Central memory CD8-positive, alpha-beta T cell (primary cell): ENCODE measurements around the gene CFAP100.
A peak's percentile ranks its signal among the peaks of the same experiment; 100 is the strongest.

Experiments used
- ATAC-seq: fragments of 150-1000 bp; cut with Tn5 transposase; replicated peaks from 2 replicates; pipeline ENCODE4 v1.10.0; 2022; ENCODE audit warnings: mild to moderate bottlenecking, moderate FRiP score, moderate number of reproducible peaks; ENCODE audit not compliant: poor library complexity, severe bottlenecking; ENCODE audit errors: extremely low read depth
- DNase-seq, 2 donors: peaks; one replicate each; pipeline ENCODE4 v3.0.0; 2021; ENCODE audit warnings: low spot score in 2 of 2
- H3K27ac Mint-ChIP-seq: one replicate; pipeline ENCODE4 v1.8.0; 2022; ENCODE audit warnings: low read depth, mild to moderate bottlenecking, moderate library complexity, mixed read lengths
- H3K27me3 Mint-ChIP-seq: one replicate; pipeline ENCODE4 v1.8.0; 2022; ENCODE audit warnings: mixed read lengths
- H3K36me3 Mint-ChIP-seq: one replicate; pipeline ENCODE4 v1.8.0; 2022; ENCODE audit warnings: mild to moderate bottlenecking, moderate library complexity, mixed read lengths; ENCODE audit not compliant: insufficient read depth
- H3K4me1 Mint-ChIP-seq: one replicate; pipeline ENCODE4 v1.8.0; 2022; ENCODE audit warnings: mixed read lengths
- H3K4me3 Mint-ChIP-seq: one replicate; pipeline ENCODE4 v1.8.0; 2022; ENCODE audit warnings: mild to moderate bottlenecking, moderate library complexity, mixed read lengths
- H3K9me3 Mint-ChIP-seq: one replicate; pipeline ENCODE4 v1.8.0; 2022; ENCODE audit warnings: mixed read lengths

Gene CFAP100

GRCh38 chr3:126441256-126441880 lies 46.7 kb downstream of the CFAP100 start:
- H3K27me3 Mint-ChIP-seq, result no peaks in the 10 kb centered on the region
- H3K4me3 Mint-ChIP-seq, result no peak overlapping the region
- no peaks in the 10 kb centered on the region for H3K4me1 Mint-ChIP-seq
- DNase-seq (no peak), ATAC-seq (no peak)
- no peaks in the 10 kb centered on the region for H3K9me3 Mint-ChIP-seq
- H3K36me3 Mint-ChIP-seq, result peaks cover 21% of the 10 kb centered on the region
- no peak overlapping the region for H3K27ac Mint-ChIP-seq

GRCh38 chr3:126442094-126442855 lies 47.6 kb downstream of the CFAP100 start:
- ATAC-seq, result no peak
- Mint-ChIP-seq H3K4me1 (peaks cover 5% of the 10 kb centered on the region), H3K9me3 (no peaks in the 10 kb centered on the region), H3K27me3 (no peaks in the 10 kb centered on the region), H3K4me3 (no peak overlapping the region), H3K36me3 (peaks cover 20% of the 10 kb centered on the region), H3K27ac (no peak overlapping the region)
- no peak for DNase-seq

- Mint-ChIP-seq H3K36me3 (peaks cover 17% of the 10 kb centered on the region), H3K4me1 (peaks cover 11% of the 10 kb centered on the region), H3K4me3 (no peak overlapping the region), H3K27ac (no peak overlapping the region), H3K27me3 (no peaks in the 10 kb centered on the region), H3K9me3 (no peaks in the 10 kb centered on the region)
- ATAC-seq (no peak), DNase-seq (no peak)
Observed at GRCh38 chr3:126442856-126443242, 48.1 kb downstream of the CFAP100 start.

GRCh38 chr3:126445506-126445905 lies 50.8 kb downstream of the CFAP100 start:
- Mint-ChIP-seq H3K27ac (no peak overlapping the region), H3K27me3 (no peaks in the 10 kb centered on the region), H3K4me3 (no peak overlapping the region), H3K36me3 (peaks cover 13% of the 10 kb centered on the region), H3K4me1 (peaks cover 18% of the 10 kb centered on the region), H3K9me3 (no peaks in the 10 kb centered on the region)
- ATAC-seq (no peak), DNase-seq (no peak)

GRCh38 chr3:126446301-126446700 lies 51.6 kb downstream of the CFAP100 start:
- Mint-ChIP-seq H3K4me3 (no peak overlapping the region), H3K4me1 (peaks cover 18% of the 10 kb centered on the region), H3K9me3 (no peaks in the 10 kb centered on the region), H3K27me3 (no peaks in the 10 kb centered on the region), H3K27ac (no peak overlapping the region), H3K36me3 (peaks cover 15% of the 10 kb centered on the region)
- no peak for ATAC-seq
- DNase-seq, result no peak

- no peak overlapping the region for H3K4me3 Mint-ChIP-seq
- ATAC-seq (no peak), DNase-seq (no peak)
- H3K9me3 Mint-ChIP-seq, result no peaks in the 10 kb centered on the region
- no peak overlapping the region for H3K27ac Mint-ChIP-seq
- peaks cover 20% of the 10 kb centered on the region for H3K36me3 Mint-ChIP-seq
- H3K27me3 Mint-ChIP-seq, result no peaks in the 10 kb centered on the region
- peaks cover 23% of the 10 kb centered on the region for H3K4me1 Mint-ChIP-seq
Observed at GRCh38 chr3:126446791-126447190, 52.1 kb downstream of the CFAP100 start.

GRCh38 chr3:126447456-126448106 lies 52.9 kb downstream of the CFAP100 start:
- ATAC-seq, result no peak
- Mint-ChIP-seq H3K9me3 (no peaks in the 10 kb centered on the region), H3K4me1 (peaks cover 31% of the 10 kb centered on the region), H3K27me3 (no peaks in the 10 kb centered on the region), H3K27ac (no peak overlapping the region), H3K36me3 (peaks cover 22% of the 10 kb centered on the region), H3K4me3 (no peak overlapping the region)
- DNase-seq, result no peak

- Mint-ChIP-seq H3K36me3 (peaks cover 22% of the 10 kb centered on the region), H3K4me1 (peaks cover 32% of the 10 kb centered on the region), H3K4me3 (no peak overlapping the region), H3K27me3 (no peaks in the 10 kb centered on the region), H3K9me3 (no peaks in the 10 kb centered on the region), H3K27ac (no peak overlapping the region)
- ATAC-seq (no peak), DNase-seq (no peak)
Observed at GRCh38 chr3:126448136-126448892, 53.6 kb downstream of the CFAP100 start.

- H3K4me1 Mint-ChIP-seq, result peaks cover 32% of the 10 kb centered on the region
- no peak for ATAC-seq
Observed at GRCh38 chr3:126448893-126449180, 54.1 kb downstream of the CFAP100 start.

GRCh38 chr3:126449621-126450051 lies 54.9 kb downstream of the CFAP100 start:
- Mint-ChIP-seq H3K4me1 (peaks cover 32% of the 10 kb centered on the region), H3K4me3 (no peak overlapping the region), H3K27me3 (no peaks in the 10 kb centered on the region), H3K9me3 (no peaks in the 10 kb centered on the region), H3K36me3 (peaks cover 26% of the 10 kb centered on the region), H3K27ac (no peak overlapping the region)
- DNase-seq (no peak), ATAC-seq (no peak)

More at GRCh38 chr3:126448893-126449180, 54.1 kb downstream of the CFAP100 start:
- Mint-ChIP-seq H3K36me3 (peaks cover 22% of the 10 kb centered on the region), H3K9me3 (no peaks in the 10 kb centered on the region), H3K27ac (no peak overlapping the region), H3K4me3 (no peak overlapping the region), H3K27me3 (no peaks in the 10 kb centered on the region)
- no peak for DNase-seq

GRCh38 chr3:126450219-126450618 lies 55.5 kb downstream of the CFAP100 start:
- no peak for DNase-seq
- Mint-ChIP-seq H3K9me3 (no peaks in the 10 kb centered on the region), H3K4me1 (peaks cover 34% of the 10 kb centered on the region), H3K27me3 (no peaks in the 10 kb centered on the region), H3K4me3 (no peak overlapping the region), H3K27ac (no peak overlapping the region), H3K36me3 (peaks cover 31% of the 10 kb centered on the region)
- no peak for ATAC-seq

GRCh38 chr3:126450744-126451143 lies 56.0 kb downstream of the CFAP100 start:
- ATAC-seq, result no peak
- peaks cover 34% of the 10 kb centered on the region for H3K36me3 Mint-ChIP-seq

More at GRCh38 chr3:126450744-126451143, 56.0 kb downstream of the CFAP100 start:
- Mint-ChIP-seq H3K4me3 (no peak overlapping the region), H3K27ac (peak overlapping the region; percentile 53), H3K4me1 (peaks cover 38% of the 10 kb centered on the region), H3K27me3 (no peaks in the 10 kb centered on the region), H3K9me3 (no peaks in the 10 kb centered on the region)
- no peak for DNase-seq
